CD4-positive, alpha-beta T cell treated with Interleukin-10 for 1 hour (primary cell): ENCODE results near the gene ROBO1.
"Not testable (repeated sequence)": the region's sequence is repeated elsewhere in the genome, so short reads cannot be mapped to it uniquely, and the experiment has no call there.

ENCODE experiments used
- DNase-seq: peaks from one replicate; pipeline ENCODE4 v3.0.0-alpha.2; 2020

ROBO1 gene

GRCh38 chr3:79366414-79366813 lies 401.4 kb downstream of the ROBO1 start:
- DNase-seq, result no peak

DNA sequence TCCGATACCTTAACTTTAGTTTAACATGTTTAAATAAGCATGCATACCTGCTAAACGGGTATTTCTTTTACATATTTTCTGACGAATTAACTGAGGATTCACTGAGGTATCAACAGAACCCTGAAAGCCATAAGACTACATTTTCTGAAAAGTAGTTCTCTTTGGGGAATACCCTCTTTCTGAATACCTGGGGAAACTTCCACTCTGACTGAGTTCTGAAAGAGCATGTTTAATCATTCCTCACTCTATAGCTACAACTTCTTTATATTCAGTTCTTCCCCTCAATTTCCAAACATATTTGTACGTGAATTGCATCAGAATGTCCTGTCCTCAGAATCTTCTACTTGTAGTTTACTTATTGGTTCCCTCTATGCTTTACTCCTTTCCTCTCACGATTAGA lies 403.0 kb downstream of the ROBO1 start:
- DNase-seq, result no peak

DNA sequence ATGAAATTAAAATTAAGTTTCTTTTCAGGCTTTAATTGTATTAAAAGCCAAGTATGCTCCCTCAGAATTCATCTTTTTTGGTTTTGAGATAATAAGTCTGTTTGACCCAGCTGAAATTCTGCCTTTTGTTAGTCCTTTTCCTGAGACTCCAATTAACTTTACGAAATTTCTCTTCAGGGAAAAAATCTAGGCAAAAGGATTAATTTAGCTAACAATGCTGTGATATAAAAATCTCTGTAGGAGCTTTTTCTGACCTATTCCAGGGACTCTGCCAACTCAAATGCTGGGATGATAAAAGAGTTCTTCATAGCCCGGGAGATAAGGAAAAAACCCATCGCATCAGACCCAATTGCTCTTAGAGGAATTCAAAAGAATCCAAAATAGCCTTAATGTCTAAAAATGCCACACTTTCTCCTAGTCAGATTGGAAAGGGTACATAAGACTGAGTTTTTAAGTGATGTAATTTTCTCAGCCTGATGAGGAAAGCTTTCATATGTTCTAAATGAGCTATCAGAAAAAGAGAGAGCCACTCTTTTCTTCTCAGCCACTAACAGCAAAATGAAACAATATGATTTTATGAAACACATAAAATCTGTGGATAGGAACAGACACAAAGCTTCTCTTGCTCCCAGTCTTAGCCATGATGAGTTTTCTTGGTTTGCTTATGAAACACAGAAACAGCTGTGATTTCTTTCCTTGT lies 405.1 kb downstream of the ROBO1 start:
- no peak for DNase-seq

DNA sequence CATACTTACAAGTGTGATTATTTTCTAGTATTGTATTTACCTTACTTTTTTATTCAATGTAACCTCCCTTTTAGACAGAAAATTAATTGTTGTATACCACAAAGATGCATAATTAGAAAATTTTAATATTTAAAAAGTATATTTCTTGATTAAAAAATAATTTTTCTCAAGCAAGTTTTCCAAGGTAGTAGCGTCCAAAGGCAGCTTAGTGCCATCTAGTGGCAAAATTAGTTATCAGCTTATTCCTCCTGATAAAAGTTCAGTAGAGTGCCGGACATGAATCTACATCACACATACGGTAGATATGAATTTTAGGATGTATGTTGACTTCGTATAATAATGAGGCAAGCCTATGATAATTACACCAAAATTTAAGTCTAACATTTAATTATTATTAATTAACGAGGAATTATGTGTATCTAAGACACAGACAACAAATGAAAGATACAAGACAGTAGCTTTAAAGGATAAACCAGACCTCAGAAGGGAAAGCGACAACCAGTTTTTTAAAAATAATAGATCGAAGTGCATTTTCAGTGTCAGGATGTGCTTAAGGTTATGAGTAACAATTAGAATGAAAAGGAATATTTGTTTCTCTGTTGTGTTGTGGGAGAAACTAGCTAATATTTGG lies 405.9 kb downstream of the ROBO1 start:
- no peak for DNase-seq

DNA sequence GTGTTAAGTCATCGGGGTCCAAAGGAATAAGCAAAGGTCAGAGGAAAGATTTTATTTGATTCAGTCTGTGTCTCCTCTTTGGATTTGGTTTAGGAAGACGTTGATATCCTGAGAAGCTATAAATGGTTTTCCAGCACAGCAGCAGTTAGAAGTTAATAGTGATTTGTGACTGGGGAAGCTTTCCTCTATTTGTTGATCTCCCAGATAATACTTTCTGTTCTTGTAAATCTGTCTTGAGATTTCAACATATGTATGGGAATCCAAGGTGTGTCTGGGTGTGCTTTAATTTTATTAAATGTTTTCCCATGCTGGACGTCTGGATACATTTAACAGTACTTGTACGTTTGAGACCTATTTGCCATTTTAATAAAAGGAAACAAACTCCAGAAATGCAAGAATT lies 409.5 kb downstream of the ROBO1 start:
- DNase-seq, result no peak

DNA sequence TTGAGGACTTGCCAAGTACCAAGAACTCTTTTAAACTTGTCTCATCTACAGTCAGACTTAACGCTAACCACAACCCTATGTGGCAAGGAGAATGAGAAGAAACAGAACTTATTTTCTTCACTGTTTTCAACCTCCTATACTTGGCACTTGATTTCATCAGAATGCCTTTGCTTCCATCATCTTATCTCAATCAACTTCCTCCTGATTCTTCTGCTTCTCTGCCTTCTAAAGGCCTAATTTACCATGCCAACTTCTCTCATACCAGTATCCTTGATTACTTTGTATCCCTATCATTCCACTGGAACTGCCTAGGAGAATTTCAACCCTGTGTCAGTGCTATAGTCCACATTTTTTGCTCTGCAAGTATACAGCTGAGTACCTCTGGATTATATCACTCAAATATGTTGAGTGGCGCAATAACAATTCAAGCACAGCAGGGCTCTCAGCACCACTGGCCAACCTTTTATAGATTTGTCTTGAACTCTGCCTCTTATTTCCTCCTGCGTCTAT lies 413.6 kb downstream of the ROBO1 start:
- DNase-seq, result no peak

GRCh38 chr3:79351699-79352098 lies 416.1 kb downstream of the ROBO1 start:
- no peak for DNase-seq

GRCh38 chr3:79344876-79345871 lies 422.6 kb downstream of the ROBO1 start:
- no peak for DNase-seq

GRCh38 chr3:79341961-79342360 lies 425.8 kb downstream of the ROBO1 start:
- DNase-seq, result no peak

GRCh38 chr3:79339846-79340245 lies 428.0 kb downstream of the ROBO1 start:
- no peak for DNase-seq

- no peak for DNase-seq
Observed at GRCh38 chr3:79337798-79338197, 430.0 kb downstream of the ROBO1 start.

DNA sequence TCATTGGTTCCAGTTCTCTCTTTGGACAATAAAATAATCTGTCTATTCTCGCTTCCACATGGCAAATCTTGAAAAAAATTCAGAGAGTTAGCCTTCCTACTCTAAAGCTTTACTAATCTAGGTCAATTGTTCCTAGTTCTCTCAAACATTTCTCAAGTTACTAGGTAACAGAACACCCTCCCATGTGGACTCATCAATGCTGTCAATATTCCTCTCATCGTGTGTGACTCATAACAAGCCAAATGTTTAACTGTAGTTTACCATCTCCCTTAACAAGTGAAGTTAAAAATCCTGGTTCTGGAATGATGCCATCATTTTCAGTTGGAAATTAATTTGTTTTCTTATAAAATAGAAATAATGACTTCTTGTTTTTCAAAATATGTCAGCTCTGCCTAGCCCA lies 438.6 kb downstream of the ROBO1 start:
- DNase-seq, result no peak

- DNase-seq, result no peak
Observed at GRCh38 chr3:79326642-79327041, 441.2 kb downstream of the ROBO1 start.

- not testable (repeated sequence) for DNase-seq
Observed at GRCh38 chr3:79325833-79326383, 441.9 kb downstream of the ROBO1 start.

DNA sequence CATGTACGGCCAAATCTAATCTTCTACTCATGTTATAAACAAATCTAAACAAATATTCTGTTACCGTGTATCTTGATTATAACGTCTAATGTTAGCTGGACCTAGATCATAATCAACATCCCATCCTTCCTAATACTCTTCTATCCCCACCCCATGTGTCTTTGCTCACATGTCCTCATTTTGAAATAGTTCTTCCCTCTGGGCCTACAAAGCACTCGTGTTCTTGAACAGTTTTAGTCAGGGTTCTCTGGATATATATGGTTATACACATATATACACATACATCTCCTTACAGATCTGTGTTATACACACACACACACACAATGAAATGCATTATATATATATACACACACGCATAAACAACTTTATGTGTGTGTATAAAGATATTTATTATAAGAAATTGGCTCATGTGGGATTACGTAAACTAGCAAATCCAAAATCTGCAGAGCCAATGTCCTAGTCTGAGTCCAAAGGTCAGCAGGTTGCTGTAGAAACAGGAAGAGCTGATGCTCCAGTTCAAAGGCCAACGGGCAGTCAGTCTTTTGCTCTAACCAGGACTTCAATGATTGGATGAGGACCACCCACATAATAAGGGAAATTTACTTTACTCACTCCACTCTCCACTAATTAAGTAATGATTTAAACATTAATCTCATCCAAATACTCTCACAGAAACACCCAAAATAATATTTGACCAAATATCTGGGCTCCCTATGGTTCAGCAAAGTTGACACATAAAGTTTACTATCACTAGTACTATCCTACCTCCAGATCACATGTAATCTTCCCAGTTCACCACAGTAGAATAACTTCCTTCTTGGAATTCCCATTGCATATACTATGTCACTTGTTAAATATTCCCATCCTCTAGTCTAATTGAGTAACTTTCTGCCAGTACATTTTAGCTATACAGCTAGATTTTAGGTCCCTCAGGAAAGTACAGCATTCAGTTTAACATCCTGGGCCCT lies 450.0 kb downstream of the ROBO1 start:
- no peak for DNase-seq

GRCh38 chr3:79314962-79315361 lies 452.8 kb downstream of the ROBO1 start:
- DNase-seq, result no peak

DNA sequence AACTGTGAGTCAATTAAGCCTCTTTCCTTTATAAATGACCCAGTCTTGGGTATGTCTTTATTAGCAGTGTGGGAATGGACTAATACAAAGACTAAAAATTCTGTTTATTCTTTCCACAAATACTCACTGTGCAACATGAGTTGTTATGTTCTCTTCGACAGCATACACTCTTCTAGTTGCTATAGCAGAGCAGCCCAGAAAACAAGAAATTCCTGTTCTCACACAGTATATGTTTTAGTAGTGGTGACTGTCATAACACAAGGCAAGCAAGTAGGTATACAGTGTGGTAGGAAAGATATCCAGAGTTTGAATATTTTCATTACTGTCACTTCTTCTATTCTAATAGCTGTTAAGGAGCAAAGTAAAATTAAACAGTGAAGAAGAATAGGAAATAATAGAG lies 453.3 kb downstream of the ROBO1 start:
- no peak for DNase-seq

DNA sequence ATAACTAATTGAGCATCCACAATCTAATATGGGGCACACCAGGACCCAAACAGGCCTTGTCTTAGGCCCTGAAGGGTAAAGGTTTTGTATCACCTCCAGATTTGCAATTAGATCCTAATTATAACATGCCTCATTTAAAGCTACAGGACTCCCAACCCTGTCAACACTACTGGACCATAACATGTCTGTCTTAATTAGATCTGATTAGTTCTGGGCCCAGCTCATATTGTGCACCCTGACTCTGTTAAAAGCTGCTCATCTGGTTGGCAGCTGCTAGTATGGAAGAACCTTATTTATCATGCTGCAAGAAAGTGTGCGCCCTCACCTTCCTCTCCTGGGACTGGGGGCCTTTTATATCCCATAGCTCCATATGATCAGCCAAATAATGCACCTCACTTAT lies 457.8 kb downstream of the ROBO1 start:
- no peak for DNase-seq

DNA sequence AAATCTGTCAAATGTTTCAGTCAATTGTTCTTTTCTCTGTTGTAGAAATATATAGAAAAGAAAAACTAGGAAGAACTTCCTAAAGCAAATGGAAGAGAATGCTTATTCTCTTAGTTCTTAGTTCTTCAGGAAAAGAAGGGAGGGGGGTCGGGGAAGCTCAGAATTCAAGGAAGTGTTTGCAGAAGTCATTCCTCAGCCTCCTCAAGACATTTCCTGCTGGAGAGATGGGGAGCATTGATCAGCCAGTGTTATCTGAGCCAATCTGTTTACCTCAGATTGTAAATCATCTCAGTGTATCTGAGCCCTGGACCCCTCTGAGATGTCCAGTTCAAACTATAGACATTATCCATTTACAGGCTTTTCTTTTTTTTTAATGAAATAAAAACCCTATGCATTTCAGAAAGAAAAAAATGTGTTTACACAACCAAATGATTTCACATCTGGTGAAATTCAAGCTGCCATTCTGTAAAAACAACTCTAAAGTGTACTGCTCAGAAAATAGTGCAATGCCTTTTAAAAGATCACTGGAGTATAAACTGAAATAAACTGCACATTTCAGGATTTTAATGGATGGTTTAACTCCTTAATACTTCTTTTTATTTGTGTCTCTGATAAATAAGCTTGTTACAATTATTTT lies 460.7 kb downstream of the ROBO1 start:
- no peak for DNase-seq

GRCh38 chr3:79299949-79300635 lies 467.7 kb downstream of the ROBO1 start:
- DNase-seq, result not testable (repeated sequence)
